HG02885 (cell line): ENCODE data around the gene COG3.
A peak's percentile ranks its signal among the peaks of the same experiment; 100 is the strongest.
"Not testable (repeated sequence)": the region's sequence is repeated elsewhere in the genome, so short reads cannot be mapped to it uniquely, and the experiment has no call there.

Experiments used
- ATAC-seq: cut with Tn5 transposase; IDR thresholded peaks from one replicate; pipeline ENCODE4 v1.9.1; 2021; ENCODE audit warnings: mild to moderate bottlenecking; ENCODE audit not compliant: unreplicated experiment, poor library complexity

The COG3 gene, protein sequence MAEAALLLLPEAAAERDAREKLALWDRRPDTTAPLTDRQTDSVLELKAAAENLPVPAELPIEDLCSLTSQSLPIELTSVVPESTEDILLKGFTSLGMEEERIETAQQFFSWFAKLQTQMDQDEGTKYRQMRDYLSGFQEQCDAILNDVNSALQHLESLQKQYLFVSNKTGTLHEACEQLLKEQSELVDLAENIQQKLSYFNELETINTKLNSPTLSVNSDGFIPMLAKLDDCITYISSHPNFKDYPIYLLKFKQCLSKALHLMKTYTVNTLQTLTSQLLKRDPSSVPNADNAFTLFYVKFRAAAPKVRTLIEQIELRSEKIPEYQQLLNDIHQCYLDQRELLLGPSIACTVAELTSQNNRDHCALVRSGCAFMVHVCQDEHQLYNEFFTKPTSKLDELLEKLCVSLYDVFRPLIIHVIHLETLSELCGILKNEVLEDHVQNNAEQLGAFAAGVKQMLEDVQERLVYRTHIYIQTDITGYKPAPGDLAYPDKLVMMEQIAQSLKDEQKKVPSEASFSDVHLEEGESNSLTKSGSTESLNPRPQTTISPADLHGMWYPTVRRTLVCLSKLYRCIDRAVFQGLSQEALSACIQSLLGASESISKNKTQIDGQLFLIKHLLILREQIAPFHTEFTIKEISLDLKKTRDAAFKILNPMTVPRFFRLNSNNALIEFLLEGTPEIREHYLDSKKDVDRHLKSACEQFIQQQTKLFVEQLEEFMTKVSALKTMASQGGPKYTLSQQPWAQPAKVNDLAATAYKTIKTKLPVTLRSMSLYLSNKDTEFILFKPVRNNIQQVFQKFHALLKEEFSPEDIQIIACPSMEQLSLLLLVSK

DNA sequence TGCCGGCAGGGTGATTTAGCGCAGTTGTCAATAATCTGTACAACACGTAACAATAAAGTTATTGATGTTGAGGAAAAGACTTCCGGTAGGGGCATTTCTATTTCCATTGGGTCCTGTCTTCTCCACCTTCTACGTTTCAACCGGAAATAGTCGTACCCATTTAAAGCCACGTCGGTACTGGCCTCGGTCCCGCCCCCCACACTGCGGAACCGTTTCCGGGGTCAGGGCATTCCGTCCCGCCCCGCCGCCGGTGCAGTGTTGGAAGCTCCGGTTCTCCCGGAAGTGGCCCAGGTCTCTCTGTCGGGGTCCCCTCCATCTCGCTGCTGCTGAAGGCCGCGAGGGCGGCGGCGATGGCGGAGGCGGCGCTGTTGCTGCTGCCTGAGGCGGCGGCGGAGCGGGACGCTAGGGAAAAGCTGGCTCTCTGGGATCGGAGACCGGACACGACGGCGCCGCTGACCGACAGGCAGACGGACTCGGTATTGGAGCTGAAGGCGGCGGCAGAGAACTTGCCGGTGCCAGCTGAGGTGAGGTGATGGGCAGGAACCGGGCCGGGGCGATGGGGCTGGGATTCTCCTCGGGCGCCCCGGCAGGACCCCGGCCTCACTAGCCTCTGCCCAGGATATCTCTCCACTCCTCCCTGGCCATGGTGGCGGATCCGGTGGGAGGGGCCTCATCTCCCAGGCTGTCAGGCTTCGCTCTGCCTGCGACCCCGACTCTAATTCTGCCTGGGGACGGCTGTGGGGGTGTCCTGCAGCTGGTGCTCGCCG lies at the start of gene COG3:
TSS of gene COG3 (plus strand) at position 253 of the 767 bp plus-strand sequence. CDS start at position 351, 98 bp downstream.
- ATAC-seq, result peak; percentile 95

DNA sequence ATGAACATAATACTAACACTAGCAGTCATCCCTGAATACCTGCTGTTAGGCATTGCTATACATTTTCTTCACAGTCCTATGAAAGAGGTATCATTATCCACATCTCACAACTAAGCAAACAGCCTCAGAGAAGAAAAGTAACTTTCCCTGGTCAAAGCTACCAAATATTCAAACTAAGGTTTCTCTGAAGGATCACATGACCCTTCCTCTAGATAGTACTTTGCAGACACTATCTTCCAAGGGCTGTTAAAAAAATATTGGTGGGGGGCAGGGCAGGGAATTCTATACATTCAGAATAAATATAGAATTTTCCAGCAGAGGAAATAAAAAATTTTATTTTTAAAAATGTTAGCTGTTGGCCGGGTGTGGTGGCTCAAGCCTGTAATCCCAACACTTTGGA lies 49.6 kb upstream of the COG3 start:
- no peak for ATAC-seq

DNA sequence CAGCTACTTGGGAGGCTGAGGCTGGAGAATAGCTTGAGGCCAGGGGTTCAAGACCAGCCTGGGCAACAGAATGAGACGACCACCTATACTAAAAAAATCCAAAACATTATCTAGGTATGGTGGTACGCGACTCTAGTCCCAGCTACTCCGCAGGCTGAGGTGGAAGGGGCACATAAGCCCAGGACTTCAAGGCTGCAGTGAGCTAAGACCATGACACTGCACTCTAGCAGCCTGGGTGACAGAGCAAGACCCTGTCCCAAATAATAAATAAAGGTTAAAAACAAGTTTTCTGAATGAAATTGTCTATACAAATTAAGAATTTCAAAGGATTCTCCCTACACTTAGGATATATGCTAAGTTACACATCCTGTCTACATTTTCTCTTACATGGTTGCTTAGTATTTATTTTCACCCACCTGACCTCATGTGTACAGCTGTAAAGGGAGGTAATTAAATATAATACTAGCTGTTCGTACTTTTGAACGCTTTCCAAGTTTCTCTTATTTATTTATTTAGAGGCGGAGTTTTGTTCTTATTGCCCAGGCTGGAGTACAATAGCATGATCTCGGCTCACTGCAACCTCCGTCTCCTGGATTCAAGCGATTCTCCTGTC lies 48.1 kb upstream of the COG3 start:
- ATAC-seq, result no peak

DNA sequence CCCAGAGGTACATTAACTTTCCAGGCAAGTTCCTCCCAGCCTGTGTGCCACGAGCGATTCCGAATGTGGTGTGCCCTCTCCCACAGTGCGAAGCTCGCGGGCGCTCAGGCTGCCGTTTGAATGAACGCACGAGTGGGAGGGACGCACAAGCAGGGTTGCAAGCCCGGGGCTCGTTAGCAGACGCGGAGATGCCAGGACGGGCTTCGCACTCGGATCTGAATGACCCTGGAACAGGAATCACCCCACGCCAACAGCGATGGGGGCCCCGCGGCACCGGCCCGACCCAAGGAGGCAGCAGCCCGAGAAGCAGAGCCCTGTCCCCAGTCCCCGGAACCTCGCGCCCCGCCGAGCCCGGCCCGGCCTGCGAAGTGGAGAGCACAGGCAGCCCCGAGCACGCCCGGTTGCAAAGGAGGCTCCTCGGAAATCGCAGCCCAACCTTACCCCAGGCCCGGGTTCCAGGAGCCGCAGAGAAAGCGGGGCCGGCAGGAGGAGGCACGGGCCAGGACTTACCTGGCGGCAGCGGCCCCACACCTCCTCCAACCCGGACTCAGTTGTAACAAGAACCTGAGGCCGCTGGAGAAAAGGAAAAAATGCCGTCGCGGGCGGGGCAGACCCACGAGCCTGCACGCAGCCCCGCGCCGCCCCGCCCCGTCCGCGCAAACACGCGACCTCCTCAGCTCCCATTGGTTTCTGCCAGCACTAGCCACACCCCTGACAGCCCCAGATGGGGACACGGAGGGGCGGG lies 46.8 kb upstream of the COG3 start, which contains the start of gene SLC25A30:
TSS of gene SLC25A30 (minus strand) at position 584 of the 745 bp plus-strand sequence. CDS start 6,948 bp downstream, outside the sequence.
- peak; percentile 94 for ATAC-seq

DNA sequence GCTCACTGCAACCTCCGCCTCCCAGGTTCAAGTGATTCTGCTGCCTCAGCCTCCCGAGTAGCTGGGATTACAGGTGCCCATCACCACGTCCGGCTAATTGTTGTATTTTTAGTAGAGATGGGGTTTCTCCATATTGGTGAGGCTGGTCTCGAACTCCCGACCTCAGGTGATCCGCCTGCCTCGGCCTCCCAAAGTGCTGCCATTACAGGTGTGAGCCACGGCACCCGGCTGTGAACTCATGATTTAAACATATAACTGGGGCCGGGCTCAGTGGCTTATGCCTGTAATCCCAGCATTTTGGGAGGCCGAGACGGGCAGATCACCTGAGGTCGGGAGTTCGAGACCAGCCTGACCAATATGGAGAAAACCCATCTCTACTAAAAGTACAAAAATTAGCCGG lies 45.4 kb upstream of the COG3 start:
- not testable (repeated sequence) for ATAC-seq

DNA sequence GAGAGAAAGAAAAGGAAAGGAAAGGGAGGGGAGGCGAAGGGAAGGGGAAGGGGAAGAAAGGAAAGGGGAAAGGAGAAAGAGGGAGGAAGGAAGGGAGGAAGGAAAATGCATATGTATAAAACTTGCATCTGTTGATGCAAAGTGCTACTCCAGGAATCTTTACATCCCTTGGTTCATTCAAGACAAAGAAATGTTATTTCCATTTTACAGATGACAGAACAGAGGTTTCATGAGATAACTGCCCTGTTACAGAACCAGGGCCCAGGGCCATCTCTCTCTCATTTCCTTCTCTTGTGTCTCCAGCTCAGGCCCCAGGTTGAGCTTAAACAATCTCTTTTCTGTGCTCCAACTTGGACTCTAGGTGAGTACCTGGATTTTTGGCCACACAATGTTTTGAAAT lies 44.8 kb upstream of the COG3 start:
- ATAC-seq, result no peak

DNA sequence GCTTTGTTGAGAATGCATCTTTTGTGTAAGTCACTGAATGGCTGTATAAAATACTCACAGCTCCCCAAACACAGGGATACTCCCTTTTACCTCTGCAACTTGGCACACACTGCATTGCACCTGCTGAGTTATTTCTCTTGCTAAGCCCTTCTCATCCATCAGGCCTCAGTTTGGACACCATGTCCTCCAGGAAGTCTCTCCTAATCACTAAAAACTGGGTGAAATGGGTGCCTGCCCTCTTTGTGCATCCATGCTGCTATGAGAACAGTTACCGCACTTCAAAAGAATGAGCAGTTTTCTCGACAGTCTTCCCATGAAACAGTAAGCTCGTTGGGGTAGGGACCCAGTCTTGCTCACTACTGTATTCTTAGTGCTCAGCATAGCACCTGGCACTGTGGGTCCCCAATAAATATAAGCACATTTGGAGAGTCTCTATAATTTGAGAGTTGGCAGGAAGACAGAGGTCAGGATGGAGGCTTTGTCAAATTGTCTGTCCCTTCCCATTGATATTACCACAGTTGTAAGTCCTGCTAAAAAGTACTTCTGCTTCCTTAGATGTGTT lies 41.9 kb upstream of the COG3 start:
- no peak for ATAC-seq

DNA sequence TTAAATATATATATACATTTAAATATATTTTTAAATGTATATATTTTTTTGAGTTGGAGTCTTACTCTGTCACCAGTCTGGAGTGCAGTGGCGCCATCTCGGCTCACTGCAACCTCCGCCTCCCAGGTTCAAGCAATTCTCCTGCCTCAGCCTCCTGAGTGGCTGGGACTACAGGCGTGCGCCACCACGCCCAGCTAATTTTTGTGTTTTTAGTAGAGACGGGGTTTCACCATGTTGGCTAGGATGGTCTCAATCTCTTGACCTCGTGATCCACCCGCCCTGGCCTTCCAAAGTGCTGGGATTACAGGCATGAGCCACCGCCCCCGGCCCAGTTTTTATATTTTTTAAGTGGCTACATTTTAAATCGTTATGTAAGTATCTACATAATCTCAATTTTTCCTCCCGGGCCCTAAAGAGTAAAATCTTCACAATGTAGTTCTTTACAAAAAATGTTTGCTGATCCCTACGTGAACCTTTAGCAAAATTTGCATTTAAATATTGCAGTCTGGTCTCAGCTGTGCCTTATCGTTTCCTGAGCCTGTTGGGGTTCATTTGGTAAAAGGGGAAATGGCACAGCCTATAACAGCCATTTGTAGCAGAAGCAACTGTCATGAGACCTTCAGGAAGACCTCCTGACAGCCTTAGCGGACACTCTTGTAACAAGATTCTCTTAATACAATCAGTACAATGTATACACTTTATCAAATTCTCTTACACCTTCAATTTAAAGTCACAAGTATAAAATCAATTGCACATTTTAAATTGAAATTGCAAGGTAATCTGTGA lies 38.5 kb upstream of the COG3 start:
- ATAC-seq, result not testable (repeated sequence)

DNA sequence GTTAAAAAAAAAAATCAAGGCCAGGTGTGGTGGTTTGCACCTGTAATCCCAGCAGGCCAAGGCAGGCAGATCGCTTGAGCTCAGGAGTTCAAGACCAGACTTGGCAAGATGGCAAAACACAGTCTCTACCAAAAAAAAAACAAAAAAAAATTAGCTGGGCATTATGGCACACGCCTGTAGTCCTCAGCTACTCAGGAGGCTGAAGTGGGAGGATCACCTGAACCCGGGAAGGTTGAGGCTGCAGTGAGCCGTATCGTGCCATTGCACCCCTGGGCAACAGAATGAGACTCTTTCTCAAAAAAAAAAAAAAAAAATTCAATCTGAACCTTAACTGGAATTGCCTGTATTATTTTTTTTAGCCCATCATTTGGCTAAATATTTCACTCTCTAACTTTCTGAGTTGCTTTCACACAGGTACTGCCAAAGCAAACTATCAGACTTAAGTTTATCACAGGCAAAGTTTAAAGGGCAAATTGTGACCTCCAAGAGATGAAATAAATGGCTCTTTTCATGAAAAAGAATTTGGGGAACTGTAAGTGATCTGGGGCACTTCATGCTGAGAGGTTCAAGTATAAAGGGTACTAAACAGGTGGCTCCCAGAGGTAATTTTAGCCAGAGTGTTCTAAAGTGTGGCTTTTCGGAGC lies 31.9 kb upstream of the COG3 start:
- no peak for ATAC-seq

DNA sequence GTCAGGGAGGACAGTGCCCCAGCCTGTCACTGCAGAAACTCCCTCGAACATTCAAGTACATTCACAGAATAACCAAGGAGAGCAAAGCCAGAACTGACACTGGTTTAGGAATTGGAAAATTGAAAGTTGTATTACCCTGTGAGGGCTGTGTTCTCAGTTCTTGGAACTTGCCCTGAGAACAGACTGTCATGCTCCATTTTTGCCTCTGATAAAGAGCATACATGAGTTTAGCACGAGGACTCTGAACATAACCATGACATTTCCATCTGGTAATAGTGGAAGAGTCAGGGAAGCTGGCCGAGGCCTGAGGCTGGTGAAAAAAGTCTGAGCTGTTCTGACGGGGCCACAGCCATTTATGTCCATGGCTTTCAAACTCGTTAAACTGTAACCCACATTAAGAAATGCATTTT lies 31.4 kb upstream of the COG3 start:
- ATAC-seq, result no peak

DNA sequence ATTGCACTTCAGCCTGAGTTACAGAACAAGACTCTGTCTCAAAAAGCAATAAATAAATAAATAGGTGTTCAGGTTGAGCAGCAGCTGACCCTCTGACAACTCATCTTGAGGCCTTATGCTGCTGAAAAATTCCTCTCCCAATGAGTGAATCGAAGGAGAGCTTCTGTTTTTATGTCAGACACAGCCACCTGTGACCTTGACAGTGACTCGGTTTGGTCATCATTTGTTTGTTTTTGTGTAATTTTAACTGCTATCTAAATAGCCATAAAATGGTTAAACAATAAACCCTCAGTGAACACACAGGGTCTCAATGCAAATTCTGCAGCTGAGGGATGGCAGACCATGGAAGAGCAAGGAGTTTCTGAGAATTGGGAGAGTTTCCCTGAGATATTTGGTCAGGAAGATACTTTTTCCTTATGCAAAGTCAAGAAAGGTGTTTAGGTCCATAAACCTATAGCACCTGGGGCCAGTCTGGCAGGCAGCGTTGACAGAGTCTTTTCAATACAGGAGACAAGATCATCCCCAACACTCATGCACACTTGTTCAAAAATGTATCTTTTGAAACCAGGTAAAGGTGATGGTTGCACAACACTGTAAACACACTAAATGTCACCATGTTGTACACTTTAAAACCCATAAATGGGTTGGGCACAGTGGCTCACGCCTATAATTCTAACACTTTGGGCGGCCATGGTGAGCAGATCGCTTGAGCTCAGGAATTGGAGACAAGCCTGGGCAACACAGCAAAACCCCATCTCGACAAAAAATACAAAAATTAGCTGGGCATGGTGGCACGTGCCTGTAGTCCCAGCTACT lies 30.0 kb upstream of the COG3 start:
- ATAC-seq, result no peak

DNA sequence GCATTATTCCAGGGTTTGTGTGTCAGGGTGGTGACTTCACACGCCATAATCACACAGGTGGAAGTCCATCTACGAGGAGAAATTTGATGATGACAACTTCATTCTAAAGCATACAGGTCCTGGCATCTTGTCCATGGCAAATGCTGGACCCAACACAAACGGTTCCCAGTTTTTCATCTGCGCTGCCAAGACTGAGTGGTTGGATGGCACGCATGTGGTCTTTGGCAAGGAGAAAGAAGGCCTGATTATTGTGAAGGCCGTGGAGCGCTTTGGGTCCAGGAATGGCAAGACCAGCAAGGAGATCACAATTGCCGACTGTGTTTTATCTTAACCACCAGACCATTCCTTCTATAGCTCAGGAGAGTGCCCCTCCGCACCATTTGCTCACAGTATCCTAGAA lies 28.4 kb upstream of the COG3 start:
- no peak for ATAC-seq

DNA sequence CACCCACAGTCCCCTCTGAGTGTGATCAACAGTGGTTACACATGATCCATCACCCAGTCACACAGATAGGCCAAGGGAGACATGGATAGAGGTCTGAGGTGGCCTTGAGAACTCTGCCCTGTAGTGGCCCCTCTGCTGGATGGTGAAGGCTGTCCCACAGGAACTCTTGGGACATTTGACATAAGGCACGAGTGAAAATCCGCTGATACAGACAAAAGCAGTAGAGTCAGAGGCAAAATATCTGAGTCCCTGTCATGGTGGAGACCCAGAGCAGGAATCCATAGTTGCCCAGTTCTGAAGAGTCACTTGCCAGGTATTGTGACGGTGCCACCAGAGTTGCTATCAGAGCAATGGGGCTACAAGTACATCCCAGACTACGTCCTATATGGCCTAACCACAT lies 27.8 kb upstream of the COG3 start:
- ATAC-seq, result no peak

DNA sequence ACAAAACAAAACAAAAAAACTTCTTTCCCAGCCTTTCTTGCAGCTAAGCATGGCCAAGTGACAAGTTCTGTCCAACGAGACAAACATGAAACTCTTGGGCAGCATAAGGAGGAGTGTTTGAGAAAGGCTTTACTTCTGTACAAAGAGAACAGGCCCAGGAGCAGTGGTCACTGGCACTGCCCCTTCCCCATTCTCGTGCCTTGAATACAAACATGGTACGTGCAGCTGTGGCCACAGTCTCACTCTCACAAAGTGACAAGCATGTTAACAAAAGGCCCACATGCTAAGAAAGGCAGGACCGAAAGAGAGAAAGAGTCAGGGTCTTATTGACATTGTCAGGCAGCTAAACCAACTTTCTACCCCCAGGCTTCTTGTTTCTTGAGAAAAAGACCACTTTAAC lies 26.8 kb upstream of the COG3 start:
- ATAC-seq, result no peak

DNA sequence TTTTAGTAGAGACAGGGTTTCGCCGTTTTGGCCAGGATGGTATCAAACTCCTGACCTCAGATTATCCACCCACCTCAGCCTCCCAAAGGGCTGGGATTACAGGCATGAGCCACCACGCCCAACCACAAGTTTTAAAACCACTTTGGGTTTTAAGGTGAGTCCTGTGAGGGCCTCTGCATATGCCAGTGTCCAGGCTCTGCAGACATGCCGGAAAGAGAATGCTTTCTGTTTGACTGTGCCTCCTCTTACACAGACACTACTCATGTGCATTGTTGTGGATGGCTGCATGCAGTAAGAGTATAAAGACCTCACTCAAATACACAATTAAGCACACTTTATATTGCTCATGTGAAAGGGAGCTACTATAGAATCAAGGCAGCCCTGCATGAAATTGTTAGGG lies 25.7 kb upstream of the COG3 start:
- no peak for ATAC-seq

DNA sequence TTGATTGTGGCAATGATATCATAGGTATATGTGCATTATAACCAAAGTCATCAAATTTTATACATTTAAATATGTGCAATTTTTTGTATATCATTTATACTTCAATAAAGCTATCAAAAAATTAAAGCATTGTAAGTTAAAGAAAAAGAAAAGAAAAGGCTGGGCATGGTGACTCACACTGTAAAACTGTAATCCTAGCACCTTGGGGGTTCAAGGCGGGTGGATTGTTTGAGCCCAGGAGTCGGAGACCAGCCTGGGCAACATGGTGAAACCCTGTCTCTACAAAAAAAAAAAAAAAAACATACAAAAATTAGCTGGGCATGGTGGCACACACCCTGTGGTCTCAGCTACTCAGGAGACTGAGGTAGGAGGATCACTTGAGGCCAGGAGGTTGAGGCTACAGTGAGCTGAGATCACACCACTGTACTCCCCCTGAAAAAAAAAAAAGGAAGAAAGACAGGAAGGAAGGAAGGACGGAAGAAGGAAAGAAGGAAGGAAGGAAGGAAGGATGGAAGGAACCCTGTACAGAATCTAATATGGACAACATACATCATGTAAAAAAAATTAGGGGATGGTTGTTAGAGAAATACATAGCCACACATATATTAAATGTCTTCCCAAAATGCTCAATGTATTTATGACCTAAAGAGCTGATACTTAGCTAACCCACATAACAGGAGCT lies 24.8 kb upstream of the COG3 start:
- ATAC-seq, result no peak

DNA sequence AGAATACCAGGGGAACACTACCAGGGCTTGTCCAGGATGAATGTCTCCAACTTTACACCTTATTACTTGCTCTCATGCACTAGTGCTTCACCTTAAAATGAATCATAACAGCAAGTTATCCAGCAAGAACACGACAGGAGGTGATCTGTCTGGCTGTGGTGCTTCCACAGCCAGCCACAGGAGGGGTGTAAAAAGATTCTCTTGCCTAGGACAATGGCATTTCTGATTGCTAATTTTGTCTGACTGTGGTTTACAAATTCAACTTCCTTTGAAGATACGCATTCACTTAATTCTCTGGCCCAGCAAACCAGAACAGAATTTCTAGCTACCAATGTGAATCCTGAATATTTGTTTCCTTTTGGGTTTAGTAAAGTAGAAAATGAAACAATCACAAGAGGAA lies 23.1 kb upstream of the COG3 start:
- ATAC-seq, result peak; percentile 67
